Tibial nerve (tissue), 4 donors: Measurements from ENCODE around the gene NOS2.
"Not testable (repeated sequence)": the region's sequence is repeated elsewhere in the genome, so short reads cannot be mapped to it uniquely, and the experiment has no call there.

Experiments
- CTCF ChIP-seq, 5 experiments: fragments of 200-600 bp in 3 of 5; fragments of 450-650 bp in 2 of 5; sonication (generic) in 3 of 5; IDR thresholded peaks; one replicate each; pipeline ENCODE4 v1.5.1; 2016 to 2019; ENCODE audit warnings: antibody characterized with exemption in 5 of 5, mild to moderate bottlenecking in 3 of 5, moderate library complexity in 2 of 5
- EP300 ChIP-seq, 2 donors: sonication (generic); formaldehyde crosslinking; IDR thresholded peaks; one replicate each; pipeline ENCODE4 v1.6.1; 2017; ENCODE audit warnings: antibody characterized with exemption in 2 of 2, mild to moderate bottlenecking in 1 of 2

DNA sequence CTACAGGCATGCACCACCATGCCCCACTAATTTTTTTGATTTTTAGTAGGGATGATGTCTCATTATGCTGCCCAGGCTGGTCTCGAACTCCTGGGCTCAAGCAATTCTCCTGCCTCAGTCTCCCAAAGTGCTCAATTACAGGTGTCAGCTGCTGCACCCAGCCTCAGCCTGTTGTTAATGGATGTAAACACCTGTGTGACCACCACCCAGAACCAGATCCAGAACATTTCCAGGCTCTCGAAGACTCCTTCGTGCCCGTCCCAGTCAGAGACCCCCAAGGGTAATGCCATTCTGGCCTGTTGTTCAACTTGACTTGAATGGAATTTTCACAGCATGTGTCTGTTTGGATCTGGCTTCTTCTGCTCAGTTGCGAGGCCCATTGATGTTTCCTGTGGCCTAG, 59.8 kb downstream of the NOS2 start:
- not testable (repeated sequence) for TF ChIP-seq CTCF, EP300 (IDR thresholded peaks at IDR 0.05)
